SK-N-SH treated with all-trans-retinoic acid at 6 μM for 48 hours (cell line): Measurements from ENCODE around the gene SPOCK1.

ENCODE experiments used
- TOX ChIP-seq: fragments of 250-450 bp; sonication (Bioruptor Pico); IDR thresholded peaks from 2 replicates; pipeline ENCODE4 v1.8.0; 2021; ENCODE audit warnings: mild to moderate bottlenecking, moderate library complexity, borderline replicate concordance
- ZFP3 ChIP-seq: fragments of 250-450 bp; sonication (Bioruptor Pico); IDR thresholded peaks from 2 replicates; pipeline ENCODE4 v1.5.0; 2020; ENCODE audit warnings: mild to moderate bottlenecking, moderate library complexity

DNA sequence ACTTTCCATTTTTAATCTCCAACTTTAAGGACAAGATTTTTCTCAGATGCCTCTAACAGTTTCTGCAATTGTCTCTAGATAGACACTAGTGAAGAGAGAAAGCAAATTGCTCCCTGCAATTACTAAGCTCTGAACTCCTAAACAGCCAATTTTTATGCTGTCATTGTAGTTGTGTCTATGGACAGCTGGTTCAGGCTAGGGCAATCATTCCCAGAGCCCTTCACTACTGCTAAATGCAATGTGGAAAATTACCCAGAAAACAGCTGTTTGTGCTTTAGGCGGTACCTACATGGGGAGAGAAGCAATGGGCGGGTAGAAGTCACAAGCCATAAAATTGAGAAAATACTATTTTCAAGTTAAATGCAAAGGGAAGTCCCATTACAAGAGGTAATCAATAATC lies 211.6 kb downstream of the SPOCK1 start:
- no peak for TF ChIP-seq ZFP3 (CRISPR knock-in tag)
- TF ChIP-seq TOX (CRISPR knock-in tag): no peak
